ENCODE results near the gene SLC28A1.
"Not testable (repeated sequence)": the region's sequence is repeated elsewhere in the genome, so short reads cannot be mapped to it uniquely, and the experiment has no call there.

SLC28A1 gene

GRCh38 chr15:84924077-84924731 is 39.7 kb downstream of the SLC28A1 start:
- no peak for DNase-seq
- intact Hi-C loops (cut with DNase I), result no loop called here

DNA sequence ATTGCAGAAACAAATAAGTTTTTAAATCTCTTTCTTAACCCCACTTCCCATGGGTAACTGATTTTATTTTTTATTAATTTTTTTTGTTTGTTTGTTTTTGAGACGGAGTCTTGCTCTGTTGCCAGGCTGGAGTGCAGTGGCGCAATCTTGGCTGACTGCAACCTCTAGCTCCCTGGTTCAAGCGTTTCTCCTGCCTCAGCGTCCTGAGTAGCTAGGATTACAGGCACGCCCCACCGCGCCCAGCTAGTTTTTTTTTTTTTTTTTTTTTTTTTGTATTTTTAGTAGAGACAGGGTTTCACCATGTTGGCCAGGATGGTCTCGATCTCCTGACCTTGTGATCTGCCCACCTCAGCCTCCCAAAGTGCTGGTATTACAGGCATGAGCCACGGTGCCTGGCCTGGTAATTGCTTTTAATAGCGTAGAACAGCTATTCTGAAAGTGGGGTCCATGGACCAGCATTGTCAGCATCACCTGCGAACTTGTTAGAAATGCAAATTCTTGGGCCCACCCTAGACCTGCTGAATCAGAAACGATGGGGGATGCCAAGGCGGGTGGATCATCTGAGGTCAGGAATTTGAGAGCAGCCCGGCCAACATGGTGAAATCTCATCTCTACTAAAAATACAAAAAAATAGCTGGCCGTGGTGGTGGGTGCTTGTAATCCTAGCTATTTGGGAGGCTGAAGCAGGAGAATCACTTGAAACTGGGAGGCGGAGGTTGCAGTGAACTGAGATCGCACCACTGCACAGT is 40.5 kb downstream of the SLC28A1 start:
- intact Hi-C loops (cut with DNase I), result not testable (repeated sequence)
- DNase-seq, result peak in 1 of 42 donors; percentile 24

DNA sequence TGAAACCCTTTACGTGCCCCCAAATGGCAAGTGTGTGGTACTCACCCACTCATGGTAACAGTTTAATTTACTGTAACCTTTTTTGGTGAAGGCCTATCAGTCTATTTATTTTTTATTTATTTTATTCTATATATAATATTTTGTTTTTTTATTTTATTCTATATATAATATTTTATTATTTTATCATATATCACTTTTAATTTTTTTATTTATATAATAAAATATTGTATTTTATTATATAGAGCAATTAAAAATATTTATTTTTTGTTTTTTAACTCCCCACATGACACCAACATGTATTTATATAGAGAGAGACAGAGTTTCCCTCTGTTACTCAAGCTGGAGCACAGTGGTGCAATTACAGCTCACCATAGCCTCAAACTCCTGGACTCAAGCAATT is 41.4 kb downstream of the SLC28A1 start:
- intact Hi-C loops (cut with DNase I), result no loop called here
- no peak for DNase-seq

GRCh38 chr15:84926491-84927230 is 42.2 kb downstream of the SLC28A1 start:
- intact Hi-C loops (cut with DNase I), result no loop called here
- no peak for DNase-seq

GRCh38 chr15:84928843-84929168 is 44.3 kb downstream of the SLC28A1 start:
- intact Hi-C loops (cut with DNase I), result no loop called here
- no peak for DNase-seq

DNA sequence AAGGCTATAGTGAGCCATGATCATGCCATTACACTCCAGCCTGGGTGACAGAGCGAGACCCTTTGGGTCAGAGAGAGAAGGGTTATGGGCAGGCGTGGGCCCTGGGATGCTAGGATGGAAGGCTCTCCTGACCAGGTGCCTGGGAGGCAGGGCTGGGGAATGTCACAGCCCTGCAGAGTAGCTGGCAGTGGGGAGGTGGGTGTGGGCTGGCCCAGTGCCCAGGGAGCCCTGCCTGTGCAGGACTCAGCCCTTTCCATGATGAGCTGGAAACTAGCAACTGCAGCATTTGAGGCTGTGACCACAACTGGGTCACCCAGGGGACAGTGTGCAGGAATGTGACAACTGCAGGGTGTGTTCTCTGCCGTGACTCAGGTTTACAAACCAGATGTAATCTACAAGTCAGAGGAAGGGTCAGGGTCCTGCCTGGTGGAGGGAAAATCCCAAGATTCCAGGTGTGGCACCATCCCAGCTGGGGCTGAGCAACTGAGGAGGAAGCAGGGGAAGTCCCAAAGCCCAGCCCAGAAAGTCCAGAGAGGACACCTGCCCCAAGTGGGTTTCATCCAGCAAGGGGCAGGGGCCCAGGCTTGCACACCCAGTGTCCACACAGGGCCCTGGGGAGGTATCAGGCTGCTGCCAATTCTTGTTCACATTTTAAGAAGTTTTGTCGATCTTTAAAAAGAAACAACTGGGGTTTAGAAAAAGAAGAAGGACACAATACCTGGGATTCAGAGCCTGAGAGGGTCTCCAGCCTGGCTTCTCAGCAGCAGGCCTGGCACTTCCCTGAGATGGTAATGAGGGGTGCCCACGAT is 45.5 kb downstream of the SLC28A1 start:
- intact Hi-C loops (cut with DNase I), result loop anchor here (10.0 kb wide), 1 partner anchor 335 kb away; no protein-coding TSS in a partner anchor
- no peak for DNase-seq

- DNase-seq, result no peak
- intact Hi-C loops (cut with DNase I), result loop anchor here (10.0 kb wide), 1 partner anchor 340 kb away; no protein-coding TSS in a partner anchor
Observed at GRCh38 chr15:84934942-84935729, 50.7 kb downstream of the SLC28A1 start.

GRCh38 chr15:84937144-84937543 is 52.7 kb downstream of the SLC28A1 start:
- intact Hi-C loops (cut with DNase I), result loop anchor here (10.0 kb wide), 1 partner anchor 342 kb away; no protein-coding TSS in a partner anchor
- DNase-seq, result peak; percentile 39 to 90 (median 72)

DNA sequence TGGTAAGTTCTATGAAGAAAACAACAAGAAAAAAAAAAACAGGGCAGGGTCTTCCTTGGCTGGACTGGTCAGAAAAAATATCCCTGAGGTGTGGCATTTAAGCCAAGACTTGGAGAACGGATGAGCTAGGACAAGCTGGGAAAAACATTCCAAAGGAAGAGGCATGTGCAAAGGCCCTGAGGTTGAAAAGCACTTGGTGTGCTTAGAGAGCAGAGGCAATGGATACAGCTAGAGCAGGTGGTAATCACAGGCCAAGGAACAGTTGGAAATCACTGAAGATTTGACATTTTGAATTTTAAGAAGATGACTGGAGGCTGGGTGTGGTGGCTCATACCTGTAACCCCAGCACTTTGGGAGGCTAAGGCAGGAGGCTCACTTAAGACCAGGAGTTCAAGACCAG is 54.3 kb downstream of the SLC28A1 start:
- intact Hi-C loops (cut with DNase I), result loop anchor here (10.0 kb wide), 1 partner anchor 344 kb away; no protein-coding TSS in a partner anchor
- DNase-seq, result no peak

GRCh38 chr15:84940399-84940798 is 55.9 kb downstream of the SLC28A1 start:
- DNase-seq, result no peak
- intact Hi-C loops (cut with DNase I), result loop anchor here (10.0 kb wide), 1 partner anchor 286 kb away; the partner anchor contains the start of genes NMB and WDR73

DNA sequence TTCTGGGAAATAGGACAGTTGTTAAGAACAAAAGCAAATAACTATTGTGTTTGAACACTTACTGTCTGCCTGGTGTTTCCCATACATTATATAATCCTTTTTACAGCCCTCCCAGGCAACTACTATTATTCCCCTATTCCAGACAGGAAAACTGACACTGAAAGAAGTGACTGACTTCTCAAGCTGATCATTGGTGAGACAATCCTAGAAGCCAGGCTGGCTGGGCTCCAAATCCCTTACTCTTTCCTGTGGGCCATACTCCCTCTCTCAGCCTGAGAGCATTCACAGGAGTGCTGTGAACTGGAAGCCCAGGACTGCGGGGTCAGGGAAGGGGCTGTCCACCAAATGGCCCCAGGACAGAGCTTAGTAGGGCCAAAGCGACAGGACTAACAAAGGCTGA is 58.0 kb downstream of the SLC28A1 start:
- intact Hi-C loops (cut with DNase I), result loop anchor here (10.0 kb wide), 1 partner anchor 288 kb away; the partner anchor contains the start of genes NMB and WDR73
- no peak for DNase-seq

DNA sequence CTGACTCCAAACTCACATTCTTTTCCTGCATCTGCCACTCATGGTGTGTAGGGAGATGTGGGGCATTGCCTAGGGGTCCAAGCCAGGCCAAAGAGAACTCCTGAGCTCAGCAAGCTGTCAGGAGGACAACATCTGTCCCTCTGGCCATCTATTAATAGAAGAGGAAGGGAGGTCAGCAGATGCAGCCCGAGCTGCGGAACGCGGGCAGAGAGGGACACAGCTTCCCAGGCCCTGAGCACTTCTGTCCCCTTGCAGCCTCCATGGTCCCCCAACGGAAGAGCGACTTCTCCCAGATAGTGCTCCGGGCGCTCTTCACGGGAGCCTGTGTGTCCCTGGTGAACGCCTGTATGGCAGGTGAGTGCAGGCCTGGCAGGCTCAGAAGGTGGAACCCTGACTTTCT is 59.8 kb downstream of the SLC28A1 start:
- intact Hi-C loops (cut with DNase I), result loop anchor here (10.0 kb wide), 1 partner anchor 290 kb away; the partner anchor contains the start of genes NMB and WDR73
- no peak for DNase-seq

DNA sequence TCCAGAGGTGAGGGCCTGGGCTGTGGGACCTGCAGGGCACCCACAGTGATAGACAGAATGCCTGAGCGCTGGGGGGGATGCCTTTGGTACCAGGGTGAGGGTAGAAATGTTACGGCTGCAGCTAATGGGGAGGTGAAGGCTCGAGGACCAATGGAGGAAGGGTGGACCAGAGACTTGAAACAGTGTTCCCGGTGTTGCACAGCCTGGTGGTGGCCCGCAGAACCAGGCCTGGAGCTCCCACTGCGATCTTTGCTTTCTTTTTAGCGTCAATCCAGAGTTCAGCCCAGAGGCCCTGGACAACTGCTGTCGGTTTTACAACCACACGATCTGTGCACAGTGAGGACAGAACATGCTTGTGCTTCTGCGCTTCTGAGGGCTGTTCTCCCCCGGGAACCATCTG is 60.4 kb downstream of the SLC28A1 start:
- intact Hi-C loops (cut with DNase I), result loop anchor here (10.0 kb wide), 1 partner anchor 290 kb away; the partner anchor contains the start of genes NMB and WDR73
- DNase-seq, result no peak

DNA sequence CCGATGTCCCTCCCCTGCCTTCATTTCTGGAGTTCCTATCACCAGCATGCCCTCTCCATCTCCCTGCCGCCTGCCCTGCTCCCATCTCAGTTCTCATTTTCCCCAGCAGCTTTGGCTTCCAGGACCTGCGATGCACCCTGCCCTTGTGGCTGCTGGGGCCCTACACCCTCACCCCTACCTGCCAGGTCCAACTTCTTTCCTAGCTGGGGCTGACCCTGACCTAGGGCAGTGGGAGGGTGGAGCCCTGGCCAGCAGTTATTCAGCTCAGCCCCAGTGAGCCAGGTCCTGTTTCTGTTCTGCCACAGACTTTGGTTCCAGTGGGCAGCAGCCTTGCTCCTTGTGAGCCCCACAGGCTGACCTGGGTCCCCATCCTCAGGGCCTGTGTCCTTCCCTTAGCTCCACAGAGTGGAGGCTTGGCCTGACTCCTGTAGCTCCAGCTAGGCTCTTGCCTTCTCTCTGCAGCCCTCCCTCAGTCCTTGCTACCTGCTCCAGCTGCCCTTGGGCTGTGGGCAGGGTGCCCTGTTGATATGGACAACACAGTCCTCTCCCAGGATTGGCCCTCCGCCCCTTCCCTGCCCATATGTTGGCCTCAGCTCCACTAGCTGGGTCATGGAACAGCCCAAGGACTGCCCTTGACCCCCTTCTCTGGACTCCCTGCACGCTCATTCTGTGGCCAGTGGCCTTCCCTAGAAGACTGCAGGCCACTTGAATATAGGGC is 62.5 kb downstream of the SLC28A1 start:
- DNase-seq, result no peak
- intact Hi-C loops (cut with DNase I), result loop anchor here (10.0 kb wide), 1 partner anchor 292 kb away; the partner anchor contains the start of genes NMB and WDR73

- DNase-seq, result peak in 5 of 42 donors; percentile 20 to 70 (median 25)
- intact Hi-C loops (cut with DNase I), result loop anchor here (10.0 kb wide), 1 partner anchor 293 kb away; the partner anchor contains the start of genes NMB and WDR73
Observed at GRCh38 chr15:84947947-84948830, 63.7 kb downstream of the SLC28A1 start.

DNA sequence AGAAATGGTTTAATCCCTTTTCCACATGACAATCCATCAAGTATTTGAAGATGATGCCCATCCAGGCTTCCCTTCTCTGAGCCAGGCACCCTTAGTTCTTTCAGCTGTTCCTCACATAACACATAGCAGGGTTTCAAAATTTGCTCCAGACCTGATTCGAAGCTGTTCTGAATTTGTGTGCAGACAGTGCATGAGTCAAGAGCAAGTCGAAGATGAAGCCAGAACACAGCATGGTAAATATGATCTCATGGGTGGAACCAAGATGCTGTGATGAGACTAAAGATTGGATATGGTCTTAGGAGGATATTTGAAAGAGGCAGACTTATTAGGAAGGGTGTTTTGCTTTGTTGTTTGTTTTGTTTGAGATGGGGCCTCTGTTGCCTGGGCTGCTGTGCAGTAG is 64.6 kb downstream of the SLC28A1 start:
- no peak for DNase-seq
- intact Hi-C loops (cut with DNase I), result loop anchor here (10.0 kb wide), 1 partner anchor 294 kb away; the partner anchor contains the start of genes NMB and WDR73
